ENCODE data around the gene MTIF2.
A peak's percentile ranks its signal among the peaks of the same experiment; 100 is the strongest.
"Not testable (repeated sequence)": the region's sequence is repeated elsewhere in the genome, so short reads cannot be mapped to it uniquely, and the experiment has no call there.

Gene MTIF2

DNA sequence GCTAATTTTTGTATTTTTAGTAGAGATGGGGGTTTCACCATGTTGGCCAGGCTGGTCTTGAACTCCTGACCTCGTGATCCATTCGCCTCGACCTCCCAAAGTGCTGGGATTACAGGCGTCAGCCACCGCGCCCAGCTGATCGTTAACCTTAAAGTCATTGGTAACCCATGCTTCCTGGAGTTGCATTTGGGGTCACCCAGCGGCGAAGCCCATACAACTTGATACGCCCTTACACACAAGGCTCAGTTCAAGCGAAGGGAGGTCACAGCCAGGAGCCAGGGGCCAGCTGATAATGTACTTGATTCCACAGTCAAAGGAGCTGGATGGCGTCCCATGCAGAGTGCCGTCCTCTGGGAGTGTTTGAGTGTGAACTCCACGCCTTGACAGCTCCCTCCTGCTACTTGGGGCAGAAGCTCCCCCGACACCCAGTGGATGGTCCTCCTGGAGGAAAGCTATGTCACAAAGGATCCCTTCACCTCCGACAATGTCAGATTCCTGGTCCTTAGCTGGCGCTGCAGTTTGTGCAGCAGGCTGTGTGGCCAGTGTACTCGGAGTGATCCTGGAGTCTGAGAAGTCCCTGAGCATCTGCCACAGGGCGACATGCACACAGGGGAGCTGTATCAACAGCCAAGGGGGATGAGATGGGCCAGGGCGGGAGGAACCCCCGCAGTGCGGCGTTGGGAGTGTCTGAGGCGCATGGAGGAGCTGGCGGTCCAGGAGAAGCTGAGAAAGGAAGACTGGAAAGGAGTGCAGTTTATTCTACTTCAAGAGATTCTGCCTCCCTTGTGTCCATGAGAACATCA, 44.9 kb downstream of the MTIF2 start:
- TF ChIP-seq ZNF274 (IDR thresholded peaks at IDR 0.05; ENCODE audit: low read depth, low read length) = no peak
- TF ChIP-seq YY1 (IDR thresholded peaks at IDR 0.05; ENCODE audit: insufficient read depth, insufficient read length) = no peak
- TF ChIP-seq SUZ12 (IDR thresholded peaks at IDR 0.05; ENCODE audit: extremely low read depth, insufficient read depth, insufficient read length) = no peak
- Histone ChIP-seq H3K4me3 (ENCODE audit: insufficient read length, low read depth) (no peak overlapping the region), H3K9me3 (ENCODE audit: insufficient read depth, low read length) (no peaks in the 10 kb centered on the region), H3K4me1 (ENCODE audit: insufficient read depth, insufficient read length) (peaks cover 4% of the 10 kb centered on the region), H3K9ac (ENCODE audit: insufficient read length, low read depth) (peak overlapping the region; percentile 42), H3K27me3 (ENCODE audit: insufficient read depth, insufficient read length) (no peaks in the 10 kb centered on the region), H3K36me3 (ENCODE audit: insufficient read depth, insufficient read length, low read length) (peaks cover 19% of the 10 kb centered on the region)
- DNase-seq (ENCODE audit: low read depth, low spot score) = no peak

- no peak overlapping the region for H3K9ac ChIP-seq (ENCODE audit: insufficient read length, low read depth)
- DNase-seq (ENCODE audit: low read depth, low spot score) = no peak
Measured at GRCh38 chr2:55213822-55214221, 55.2 kb downstream of the MTIF2 start.

GRCh38 chr2:55204950-55205349, 64.1 kb downstream of the MTIF2 start:
- H3K36me3 ChIP-seq (ENCODE audit: insufficient read depth, insufficient read length, low read length) = no peaks in the 10 kb centered on the region
- no peak overlapping the region for H3K4me3 ChIP-seq (ENCODE audit: insufficient read length, low read depth)
- no peaks in the 10 kb centered on the region for H3K27me3 ChIP-seq (ENCODE audit: insufficient read depth, insufficient read length)
- H3K9me3 ChIP-seq (ENCODE audit: insufficient read depth, low read length) = no peaks in the 10 kb centered on the region
- H3K4me1 ChIP-seq (ENCODE audit: insufficient read depth, insufficient read length) = no peaks in the 10 kb centered on the region
- no peak overlapping the region for H3K9ac ChIP-seq (ENCODE audit: insufficient read length, low read depth)
- no peak for DNase-seq (ENCODE audit: low read depth, low spot score)
- TF ChIP-seq ZNF274 (IDR thresholded peaks at IDR 0.05; ENCODE audit: low read depth, low read length) (no peak), SUZ12 (IDR thresholded peaks at IDR 0.05; ENCODE audit: extremely low read depth, insufficient read depth, insufficient read length) (no peak), YY1 (IDR thresholded peaks at IDR 0.05; ENCODE audit: insufficient read depth, insufficient read length) (no peak)

More at GRCh38 chr2:55213822-55214221, 55.2 kb downstream of the MTIF2 start:
- H3K36me3 ChIP-seq (ENCODE audit: insufficient read depth, insufficient read length, low read length) = no peaks in the 10 kb centered on the region
- H3K9me3 ChIP-seq (ENCODE audit: insufficient read depth, low read length) = no peaks in the 10 kb centered on the region
- H3K27me3 ChIP-seq (ENCODE audit: insufficient read depth, insufficient read length) = no peaks in the 10 kb centered on the region
- no peak overlapping the region for H3K4me3 ChIP-seq (ENCODE audit: insufficient read length, low read depth)
- H3K4me1 ChIP-seq (ENCODE audit: insufficient read depth, insufficient read length) = no peaks in the 10 kb centered on the region
- TF ChIP-seq ZNF274 (IDR thresholded peaks at IDR 0.05; ENCODE audit: low read depth, low read length) (no peak), SUZ12 (IDR thresholded peaks at IDR 0.05; ENCODE audit: extremely low read depth, insufficient read depth, insufficient read length) (no peak), YY1 (IDR thresholded peaks at IDR 0.05; ENCODE audit: insufficient read depth, insufficient read length) (no peak)

DNA sequence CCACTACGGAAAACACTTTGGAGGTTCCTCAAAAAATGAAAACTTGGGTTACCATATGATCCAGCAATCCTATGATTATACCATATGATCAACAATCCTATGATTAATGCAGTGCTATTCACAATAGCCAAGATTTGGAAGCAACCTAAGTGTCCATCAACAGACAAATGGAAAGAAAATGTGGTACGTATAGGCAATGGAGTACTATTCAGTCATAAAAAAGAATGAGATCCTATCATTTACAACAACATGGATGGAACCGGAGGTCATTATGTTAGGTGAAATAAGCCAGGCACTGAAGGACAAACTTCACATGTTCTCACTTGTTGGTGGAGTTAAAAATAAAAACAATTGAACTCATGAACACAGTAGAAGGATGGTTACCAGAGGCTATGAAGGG, 64.5 kb downstream of the MTIF2 start:
- TF ChIP-seq ZNF274 (IDR thresholded peaks at IDR 0.05; ENCODE audit: low read depth, low read length) = no peak
- TF ChIP-seq SUZ12 (IDR thresholded peaks at IDR 0.05; ENCODE audit: extremely low read depth, insufficient read depth, insufficient read length) = no peak
- no peak for TF ChIP-seq YY1 (IDR thresholded peaks at IDR 0.05; ENCODE audit: insufficient read depth, insufficient read length)
- Histone ChIP-seq H3K9ac (ENCODE audit: insufficient read length, low read depth) (no peak overlapping the region), H3K4me1 (ENCODE audit: insufficient read depth, insufficient read length) (no peaks in the 10 kb centered on the region), H3K36me3 (ENCODE audit: insufficient read depth, insufficient read length, low read length) (no peaks in the 10 kb centered on the region), H3K4me3 (ENCODE audit: insufficient read length, low read depth) (no peak overlapping the region), H3K27me3 (ENCODE audit: insufficient read depth, insufficient read length) (no peaks in the 10 kb centered on the region), H3K9me3 (ENCODE audit: insufficient read depth, low read length) (no peaks in the 10 kb centered on the region)
- DNase-seq (ENCODE audit: low read depth, low spot score) = no peak

GRCh38 chr2:55200416-55200815, 68.6 kb downstream of the MTIF2 start:
- Histone ChIP-seq H3K27me3 (ENCODE audit: insufficient read depth, insufficient read length) (no peaks in the 10 kb centered on the region), H3K4me1 (ENCODE audit: insufficient read depth, insufficient read length) (no peaks in the 10 kb centered on the region), H3K9me3 (ENCODE audit: insufficient read depth, low read length) (no peaks in the 10 kb centered on the region), H3K4me3 (ENCODE audit: insufficient read length, low read depth) (no peak overlapping the region), H3K36me3 (ENCODE audit: insufficient read depth, insufficient read length, low read length) (peaks cover 17% of the 10 kb centered on the region), H3K9ac (ENCODE audit: insufficient read length, low read depth) (no peak overlapping the region)
- no peak for DNase-seq (ENCODE audit: low read depth, low spot score)
- TF ChIP-seq ZNF274 (IDR thresholded peaks at IDR 0.05; ENCODE audit: low read depth, low read length) = no peak
- no peak for TF ChIP-seq YY1 (IDR thresholded peaks at IDR 0.05; ENCODE audit: insufficient read depth, insufficient read length)
- no peak for TF ChIP-seq SUZ12 (IDR thresholded peaks at IDR 0.05; ENCODE audit: extremely low read depth, insufficient read depth, insufficient read length)

DNA sequence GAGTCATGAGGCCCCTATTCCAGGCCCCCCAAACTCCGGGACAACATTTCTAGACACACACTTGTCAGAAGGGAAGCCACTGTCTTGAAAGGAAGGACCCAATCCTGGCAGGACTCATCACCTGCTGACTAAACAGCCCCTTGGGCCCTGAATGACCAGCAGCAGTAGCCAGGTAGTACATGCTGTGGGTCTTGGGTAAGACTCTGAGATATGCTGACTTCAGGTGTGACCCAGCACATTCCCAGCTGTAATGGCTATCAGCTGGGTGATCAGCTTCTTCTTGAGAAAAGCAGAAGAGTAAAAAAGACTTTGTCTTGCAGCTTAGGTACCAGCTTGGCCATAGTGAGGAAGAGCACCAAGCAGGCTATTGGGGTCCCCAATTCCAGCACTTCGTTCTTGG, 72.5 kb downstream of the MTIF2 start:
- Histone ChIP-seq H3K36me3 (ENCODE audit: insufficient read depth, insufficient read length, low read length) (peaks cover 17% of the 10 kb centered on the region), H3K4me3 (ENCODE audit: insufficient read length, low read depth) (no peak overlapping the region), H3K9me3 (ENCODE audit: insufficient read depth, low read length) (no peaks in the 10 kb centered on the region), H3K27me3 (ENCODE audit: insufficient read depth, insufficient read length) (no peaks in the 10 kb centered on the region), H3K9ac (ENCODE audit: insufficient read length, low read depth) (no peak overlapping the region), H3K4me1 (ENCODE audit: insufficient read depth, insufficient read length) (no peaks in the 10 kb centered on the region)
- no peak for DNase-seq (ENCODE audit: low read depth, low spot score)
- TF ChIP-seq SUZ12 (IDR thresholded peaks at IDR 0.05; ENCODE audit: extremely low read depth, insufficient read depth, insufficient read length) = no peak
- TF ChIP-seq YY1 (IDR thresholded peaks at IDR 0.05; ENCODE audit: insufficient read depth, insufficient read length) = no peak
- no peak for TF ChIP-seq ZNF274 (IDR thresholded peaks at IDR 0.05; ENCODE audit: low read depth, low read length)

DNA sequence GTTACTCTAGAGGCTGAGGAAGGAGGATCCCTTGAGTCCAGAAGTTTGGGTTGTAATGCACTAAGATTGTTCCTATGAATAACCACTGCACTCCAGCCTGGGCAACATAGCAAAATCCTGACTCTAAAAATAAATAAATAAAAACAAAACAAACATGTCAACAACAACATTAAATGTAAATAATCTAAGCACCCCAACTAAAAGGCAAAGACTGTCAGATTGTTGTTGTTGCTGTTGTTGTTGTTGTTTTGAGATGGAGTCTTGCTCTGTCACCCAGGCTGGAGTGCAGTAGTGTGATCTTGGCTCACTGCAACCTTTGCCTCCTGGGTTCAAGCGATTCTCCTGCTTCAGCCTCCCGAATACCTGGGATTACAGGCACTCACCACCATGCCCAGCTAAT, 77.1 kb downstream of the MTIF2 start:
- H3K4me3 ChIP-seq (ENCODE audit: insufficient read length, low read depth); H3K27me3 ChIP-seq (ENCODE audit: insufficient read depth, insufficient read length); H3K4me1 ChIP-seq (ENCODE audit: insufficient read depth, insufficient read length); DNase-seq (ENCODE audit: low read depth, low spot score); H3K9ac ChIP-seq (ENCODE audit: insufficient read length, low read depth); H3K9me3 ChIP-seq (ENCODE audit: insufficient read depth, low read length): not testable (repeated sequence)
- H3K36me3 ChIP-seq (ENCODE audit: insufficient read depth, insufficient read length, low read length) = peaks cover 12% of the 10 kb centered on the region

DNA sequence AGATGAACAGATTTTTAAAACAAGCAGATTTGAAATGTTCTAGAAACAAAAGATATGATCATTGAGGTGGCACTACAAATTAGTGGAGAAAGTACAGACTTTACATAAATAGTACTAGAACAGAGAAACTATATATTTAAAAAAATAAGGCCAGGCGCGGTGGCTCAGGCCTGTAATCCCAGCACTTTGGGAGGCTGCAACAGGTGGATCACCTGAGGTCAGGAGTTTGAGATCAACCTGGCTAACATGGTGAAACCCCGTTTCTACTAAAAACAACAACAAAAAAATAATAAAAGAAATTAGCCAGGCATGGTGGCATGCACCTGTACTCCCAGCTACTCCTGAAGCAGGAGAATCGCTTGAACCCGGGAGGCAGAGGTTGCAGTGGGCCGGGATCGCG, 82.2 kb downstream of the MTIF2 start:
- H3K9me3 ChIP-seq (ENCODE audit: insufficient read depth, low read length); H3K4me1 ChIP-seq (ENCODE audit: insufficient read depth, insufficient read length); DNase-seq (ENCODE audit: low read depth, low spot score); H3K4me3 ChIP-seq (ENCODE audit: insufficient read length, low read depth); H3K9ac ChIP-seq (ENCODE audit: insufficient read length, low read depth); H3K36me3 ChIP-seq (ENCODE audit: insufficient read depth, insufficient read length, low read length); H3K27me3 ChIP-seq (ENCODE audit: insufficient read depth, insufficient read length): not testable (repeated sequence)
